Neural cell (in vitro differentiated cells): ENCODE results near the gene PPP2R2B.

Source experiments
- CTCF ChIP-seq: fragments of 450-650 bp; IDR thresholded peaks from 2 replicates; pipeline ENCODE4 v1.5.1; 2014; ENCODE audit warnings: antibody characterized with exemption, mild to moderate bottlenecking, moderate library complexity; ENCODE audit not compliant: poor library complexity, severe bottlenecking
- EP300 ChIP-seq: fragments of 450-650 bp; conservative IDR thresholded peaks from 2 replicates; pipeline ENCODE4 v1.6.1; 2014; ENCODE audit warnings: antibody characterized with exemption, mild to moderate bottlenecking, moderate library complexity; ENCODE audit not compliant: poor library complexity, severe bottlenecking
- EZH2 ChIP-seq: fragments of 200-600, 300-800 bp; shearing (Covaris generic), sonication (generic); IDR thresholded peaks from 2 replicates; pipeline ENCODE4 v1.6.1; 2014; ENCODE audit warnings: antibody characterized with exemption, low read length, borderline replicate concordance, mild to moderate bottlenecking; ENCODE audit not compliant: insufficient read depth, poor library complexity, severe bottlenecking
- MXI1 ChIP-seq: fragments of 450-650 bp; conservative IDR thresholded peaks from 2 replicates; pipeline ENCODE4 v1.6.1; 2014; ENCODE audit warnings: antibody characterized with exemption, mild to moderate bottlenecking; ENCODE audit not compliant: poor library complexity, severe bottlenecking
- POLR2AphosphoS5 ChIP-seq: IDR thresholded peaks from 2 replicates; pipeline ENCODE4 v1.6.1; 2012
- RAD21 ChIP-seq: fragments of 450-650 bp; conservative IDR thresholded peaks from 2 replicates; pipeline ENCODE4 v1.6.1; 2014; ENCODE audit warnings: antibody characterized with exemption, mild to moderate bottlenecking, moderate library complexity
- REST ChIP-seq: IDR thresholded peaks from 2 replicates; pipeline ENCODE4 v1.6.1; 2012; ENCODE audit warnings: borderline replicate concordance
- TAF1 ChIP-seq: IDR thresholded peaks from 2 replicates; pipeline ENCODE4 v1.6.1; 2012; ENCODE audit warnings: low read depth

- TF ChIP-seq CTCF (no peak), POLR2AphosphoS5 (no peak), TAF1 (no peak), REST (no peak), MXI1 (no peak), EP300 (no peak), RAD21 (no peak), EZH2 (no peak)
These were observed 187.6 kb downstream of the PPP2R2B start for GRCh38 chr5:146690880-146691355.
